Nephron (organoid): ENCODE measurements around the gene GRID2IP.
A peak's percentile ranks its signal among the peaks of the same experiment; 100 is the strongest.

Source experiments
- H3K27ac Mint-ChIP-seq, 3 experiments: 2 replicates each; pipeline ENCODE4 v1.8.0; 2020; ENCODE audit warnings: mixed read lengths in 3 of 3, mild to moderate bottlenecking in 2 of 3, moderate library complexity in 1 of 3
- H3K27me3 Mint-ChIP-seq: 2 replicates; pipeline ENCODE4 v1.8.0; 2021; ENCODE audit warnings: low read depth, mild to moderate bottlenecking, moderate library complexity, mixed read lengths
- H3K36me3 Mint-ChIP-seq: 2 replicates; pipeline ENCODE4 v1.8.0; 2020; ENCODE audit warnings: low read depth, mixed read lengths
- H3K4me1 Mint-ChIP-seq: 2 replicates; pipeline ENCODE4 v1.8.0; 2020; ENCODE audit warnings: mixed read lengths
- H3K4me3 Mint-ChIP-seq, 3 experiments: 2 replicates each; pipeline ENCODE4 v1.8.0; 2020; ENCODE audit warnings: mild to moderate bottlenecking in 3 of 3, mixed read lengths in 3 of 3, moderate library complexity in 2 of 3
- H3K9me3 Mint-ChIP-seq: 2 replicates; pipeline ENCODE4 v1.8.0; 2020; ENCODE audit warnings: mixed read lengths
- TF ChIP-seq, protein P1 (sequence below), 3 experiments: fragments of 200-600 bp; sonication (generic); IDR thresholded peaks; one replicate each; pipeline ENCODE4 v1.5.0; 2021; ENCODE audit warnings: antibody characterized with exemption in 3 of 3; ENCODE audit not compliant: unreplicated experiment in 3 of 3

GRID2IP gene

DNA sequence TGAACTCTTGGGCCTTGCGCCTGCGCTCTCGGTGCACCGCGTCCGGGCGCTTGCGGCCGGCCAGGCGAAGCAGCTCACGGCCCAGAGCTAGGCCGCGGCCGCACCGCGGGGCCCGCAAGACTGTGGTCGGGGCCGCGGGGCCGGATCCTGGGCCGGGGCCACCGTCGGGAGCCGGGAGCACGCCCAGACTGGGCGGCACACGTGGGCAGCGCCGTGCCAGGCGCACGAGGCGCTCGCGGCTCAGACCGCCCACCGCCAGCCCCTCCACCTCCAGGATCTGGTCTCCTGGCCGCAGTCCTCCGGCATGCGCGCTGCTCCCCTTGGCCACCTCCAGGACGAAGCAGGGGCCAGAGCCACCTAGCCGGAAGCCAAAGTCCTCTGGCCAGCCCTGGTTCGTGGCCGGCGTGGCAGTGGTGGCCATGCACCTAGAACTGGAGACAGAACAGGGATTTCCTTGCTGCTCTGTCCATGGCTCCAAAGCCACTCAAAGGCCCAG, at the start of gene GRID2IP:
Gene GRID2IP (minus strand): TSS at position 446 of the 496 bp plus-strand sequence. CDS start 25 bp downstream, at position 421.
- no peaks in the 10 kb centered on the region for H3K36me3 Mint-ChIP-seq
- H3K4me3 Mint-ChIP-seq, result no peak within 1 kb of the TSS
- TF ChIP-seq, protein P1, sequence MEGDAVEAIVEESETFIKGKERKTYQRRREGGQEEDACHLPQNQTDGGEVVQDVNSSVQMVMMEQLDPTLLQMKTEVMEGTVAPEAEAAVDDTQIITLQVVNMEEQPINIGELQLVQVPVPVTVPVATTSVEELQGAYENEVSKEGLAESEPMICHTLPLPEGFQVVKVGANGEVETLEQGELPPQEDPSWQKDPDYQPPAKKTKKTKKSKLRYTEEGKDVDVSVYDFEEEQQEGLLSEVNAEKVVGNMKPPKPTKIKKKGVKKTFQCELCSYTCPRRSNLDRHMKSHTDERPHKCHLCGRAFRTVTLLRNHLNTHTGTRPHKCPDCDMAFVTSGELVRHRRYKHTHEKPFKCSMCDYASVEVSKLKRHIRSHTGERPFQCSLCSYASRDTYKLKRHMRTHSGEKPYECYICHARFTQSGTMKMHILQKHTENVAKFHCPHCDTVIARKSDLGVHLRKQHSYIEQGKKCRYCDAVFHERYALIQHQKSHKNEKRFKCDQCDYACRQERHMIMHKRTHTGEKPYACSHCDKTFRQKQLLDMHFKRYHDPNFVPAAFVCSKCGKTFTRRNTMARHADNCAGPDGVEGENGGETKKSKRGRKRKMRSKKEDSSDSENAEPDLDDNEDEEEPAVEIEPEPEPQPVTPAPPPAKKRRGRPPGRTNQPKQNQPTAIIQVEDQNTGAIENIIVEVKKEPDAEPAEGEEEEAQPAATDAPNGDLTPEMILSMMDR (IDR thresholded peaks at IDR 0.05; ENCODE audit: unreplicated experiment in 3 of 3), result no peak
- peaks cover 4% of the 10 kb centered on the region for H3K27me3 Mint-ChIP-seq
- H3K27ac Mint-ChIP-seq, result no peak within 1 kb of the TSS
- no peaks in the 10 kb centered on the region for H3K4me1 Mint-ChIP-seq
- H3K9me3 Mint-ChIP-seq, result no peaks in the 10 kb centered on the region

DNA sequence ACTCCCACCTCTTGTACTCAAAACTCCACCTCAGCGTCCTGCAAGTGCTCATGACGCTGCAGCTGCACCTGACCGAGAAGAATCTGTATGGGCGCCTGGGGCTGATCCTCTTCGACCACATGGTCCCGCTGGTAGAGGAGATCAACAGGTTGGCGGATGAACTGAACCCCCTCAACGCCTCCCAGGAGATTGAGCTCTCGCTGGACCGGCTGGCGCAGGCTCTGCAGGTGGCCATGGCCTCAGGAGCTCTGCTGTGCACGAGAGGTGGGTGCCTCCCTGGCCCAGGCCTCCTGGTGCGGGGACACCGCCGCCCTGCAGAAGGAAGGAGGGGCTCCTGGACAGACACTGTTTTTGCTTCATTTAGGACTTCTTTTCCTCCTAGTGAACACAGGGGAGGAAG, 48.8 kb upstream of the GRID2IP start:
- Mint-ChIP-seq H3K27ac (no peak overlapping the region), H3K36me3 (peaks cover 69% of the 10 kb centered on the region), H3K4me1 (no peaks in the 10 kb centered on the region), H3K4me3 (no peak overlapping the region), H3K9me3 (no peaks in the 10 kb centered on the region), H3K27me3 (no peaks in the 10 kb centered on the region)
- TF ChIP-seq, protein P1 (IDR thresholded peaks at IDR 0.05; ENCODE audit: unreplicated experiment in 3 of 3), result no peak

DNA sequence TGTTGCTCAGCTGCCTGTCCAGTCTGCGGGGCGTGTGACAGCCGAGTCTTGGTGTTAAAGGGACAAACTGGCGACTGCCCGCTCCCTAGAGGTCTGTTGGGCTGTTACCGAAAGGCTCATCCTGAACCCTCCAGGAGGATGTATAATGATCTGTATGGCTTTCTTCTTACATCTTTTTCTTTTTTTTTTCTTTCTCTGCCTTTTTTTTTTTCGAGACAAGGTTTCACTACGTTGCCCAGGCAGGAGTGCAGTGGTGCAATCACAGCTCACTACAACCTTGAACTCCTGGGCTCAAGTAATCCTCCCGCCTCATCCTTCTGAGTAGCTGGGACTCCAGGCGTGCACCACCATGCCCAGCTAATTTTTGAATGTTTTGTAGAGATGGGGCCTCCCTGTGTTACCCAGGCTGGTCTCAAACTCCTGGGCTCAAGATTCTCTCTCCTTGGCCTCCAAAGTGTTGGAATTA, 39.4 kb upstream of the GRID2IP start:
- H3K4me1 Mint-ChIP-seq, result peaks cover 5% of the 10 kb centered on the region
- H3K27ac Mint-ChIP-seq, result peak overlapping the region; percentile 79 to 96 (median 91)
- H3K9me3 Mint-ChIP-seq, result no peaks in the 10 kb centered on the region
- no peaks in the 10 kb centered on the region for H3K27me3 Mint-ChIP-seq
- H3K36me3 Mint-ChIP-seq, result peaks cover 53% of the 10 kb centered on the region
- H3K4me3 Mint-ChIP-seq, result peak overlapping the region; percentile 95
- TF ChIP-seq, protein P1 (IDR thresholded peaks at IDR 0.05; ENCODE audit: unreplicated experiment in 3 of 3), result no peak

DNA sequence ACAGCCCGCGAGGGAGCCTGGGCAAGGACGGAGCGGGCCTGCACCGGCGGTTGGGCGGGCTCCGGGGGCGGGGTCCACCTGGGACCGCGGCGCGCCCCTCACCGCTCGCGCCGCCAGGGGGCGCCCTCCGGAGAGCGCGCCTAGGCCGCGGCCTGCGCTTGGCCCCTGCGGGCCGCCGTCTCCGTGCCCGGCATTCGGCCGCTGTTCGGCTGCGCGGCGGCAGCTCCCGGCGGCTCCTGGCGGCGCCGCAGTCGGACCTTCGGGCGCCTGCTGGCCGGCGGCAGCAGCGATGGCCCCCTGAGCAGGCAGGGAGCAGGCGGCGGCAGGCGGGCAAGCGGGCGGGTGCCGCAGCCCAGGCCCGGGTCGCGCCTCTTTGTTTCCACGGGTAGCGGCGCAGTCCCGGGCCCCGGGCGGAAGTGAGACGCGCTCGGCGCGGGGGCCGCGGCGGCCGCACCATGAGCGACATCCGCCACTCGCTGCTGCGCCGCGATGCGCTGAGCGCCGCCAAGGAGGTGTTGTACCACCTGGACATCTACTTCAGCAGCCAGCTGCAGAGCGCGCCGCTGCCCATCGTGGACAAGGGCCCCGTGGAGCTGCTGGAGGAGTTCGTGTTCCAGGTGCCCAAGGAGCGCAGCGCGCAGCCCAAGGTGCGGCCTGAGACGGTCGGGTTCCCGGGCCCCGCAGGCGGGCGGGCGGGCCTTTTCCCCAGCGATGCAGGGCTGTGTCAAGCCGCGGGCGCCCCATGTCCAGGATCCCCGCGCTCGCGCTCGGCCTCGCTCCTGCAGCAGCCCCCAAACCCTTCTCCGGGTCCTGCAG, 38.8 kb upstream of the GRID2IP start, which contains the start of gene INTS15:
Gene INTS15 (plus strand): TSS at position 193 of the 816 bp plus-strand sequence. CDS start 263 bp downstream, at position 456.
- Mint-ChIP-seq H3K4me1 (peaks cover 5% of the 10 kb centered on the region), H3K9me3 (no peaks in the 10 kb centered on the region), H3K27ac (peak within 1 kb of the TSS; percentile 79 to 96 (median 91)), H3K27me3 (no peaks in the 10 kb centered on the region), H3K4me3 (peak within 1 kb of the TSS; percentile 95), H3K36me3 (peaks cover 49% of the 10 kb centered on the region)
- TF ChIP-seq, protein P1 (IDR thresholded peaks at IDR 0.05; ENCODE audit: unreplicated experiment in 3 of 3), result peak; percentile 67 to 77 (median 72)

DNA sequence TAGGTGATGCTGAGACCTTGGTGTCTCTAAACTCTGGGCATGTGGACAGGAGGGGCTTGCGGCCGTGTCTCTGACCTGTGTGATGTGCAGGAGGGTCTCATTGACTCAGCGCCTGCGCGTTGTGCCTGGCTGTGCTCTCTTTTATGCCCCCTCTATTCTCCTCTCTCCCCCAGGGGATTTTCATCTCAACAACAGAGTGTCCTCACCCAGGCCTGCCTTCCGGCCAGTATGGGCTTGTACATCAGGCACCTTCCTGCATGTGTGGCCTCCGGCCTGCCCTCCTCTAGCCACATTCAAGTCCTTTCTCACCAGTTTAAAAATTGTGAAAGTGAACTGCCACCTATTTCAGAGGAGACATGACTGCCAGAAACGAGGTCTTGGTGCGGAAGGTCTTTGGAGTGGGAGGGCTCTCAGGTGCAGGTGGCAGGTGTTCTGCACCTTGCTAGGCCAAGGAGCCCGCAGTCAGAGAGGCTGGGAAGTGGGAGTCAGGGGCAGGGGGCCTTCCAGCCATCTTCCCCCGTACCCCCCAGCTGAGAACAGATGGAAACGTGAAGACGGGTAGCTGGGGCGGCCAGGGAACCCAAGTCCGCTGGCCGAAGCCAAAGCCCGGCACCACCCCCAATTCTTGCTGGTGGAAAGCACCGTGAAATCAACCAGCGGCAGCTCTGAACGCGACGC, 38.0 kb upstream of the GRID2IP start:
- TF ChIP-seq, protein P1 (IDR thresholded peaks at IDR 0.05; ENCODE audit: unreplicated experiment in 3 of 3), result no peak
- Mint-ChIP-seq H3K27me3 (no peaks in the 10 kb centered on the region), H3K36me3 (peaks cover 52% of the 10 kb centered on the region), H3K4me1 (peaks cover 5% of the 10 kb centered on the region), H3K27ac (peak overlapping the region in 2 of 3 experiments; percentile 78 to 80), H3K9me3 (no peaks in the 10 kb centered on the region), H3K4me3 (peak overlapping the region; percentile 84 to 86 (median 86))
